ENCODE data around the gene ANO7. TPM values are rescaled to one million over a fixed set of nuclear protein-coding genes. Genes with fewer than 3 reads are reported as not detected.

ANO7 gene
- total RNA-seq, 1 experiment from 2014 or later = 0.84 TPM

- no peaks in the 10 kb centered on the region for H3K79me2 ChIP-seq (ENCODE audit: insufficient read depth, low read length)
- no peak overlapping the region for H2AFZ ChIP-seq (ENCODE audit: low read depth, low read length, poor library complexity, severe bottlenecking)
- no peak overlapping the region for H3K27ac ChIP-seq (ENCODE audit: low read depth, low read length)
- H3K9ac ChIP-seq (ENCODE audit: low read length) = no peak overlapping the region
- no peaks in the 10 kb centered on the region for H3K9me3 ChIP-seq (ENCODE audit: control insufficient read depth in 1 of 2, insufficient read depth in 1 of 2, low read depth in 1 of 2, low read length in 2 of 2)
- no peak for DNase-seq (ENCODE audit: low read depth, low spot score)
- ChIA-PET CTCF (no interaction called here), POLR2A (no interaction called here), RAD21 (ENCODE audit: low non-redundant PET in 1 of 2, low total read pairs in 2 of 2, uncharacterized antibody in 2 of 2, unreplicated experiment in 2 of 2) (no interaction called here)
- no peaks in the 10 kb centered on the region for H3K36me3 ChIP-seq (ENCODE audit: control insufficient read depth in 1 of 2, insufficient read depth in 2 of 2, low read length in 2 of 2)
- no TSS peak for BruUV-seq (replicated peaks)
- H3K4me3 ChIP-seq (replicated peaks in 1 of 2; ENCODE audit: low read depth in 1 of 2, low read length in 2 of 2) = no peak overlapping the region
- intact Hi-C loops (cut with micrococcal nuclease) = no loop called here
- no peaks in the 10 kb centered on the region for H3K4me1 ChIP-seq (ENCODE audit: control insufficient read depth in 1 of 2, insufficient read depth in 2 of 2, low read length in 2 of 2)
- no peak for TF ChIP-seq SIN3A (IDR thresholded peaks at IDR 0.05; ENCODE audit: low read depth)
- no peak for TF ChIP-seq RAD21 (IDR thresholded peaks at IDR 0.05; ENCODE audit: low read depth)
- TF ChIP-seq SRF (IDR thresholded peaks at IDR 0.05; ENCODE audit: low read depth) = no peak
- TF ChIP-seq REST (IDR thresholded peaks at IDR 0.05; ENCODE audit: low read depth) = no peak
- TF ChIP-seq ZBTB33 (IDR thresholded peaks at IDR 0.05; ENCODE audit: extremely low read depth, insufficient replicate concordance, low read length) = no peak
- no peak for TF ChIP-seq POLR2A (IDR thresholded peaks at IDR 0.05; ENCODE audit: borderline replicate concordance, extremely low read depth, insufficient read depth, insufficient read length)
- no peak for TF ChIP-seq ZNF274 (IDR thresholded peaks at IDR 0.05; ENCODE audit: low read depth, low read length)
- no peak for TF ChIP-seq JUND (IDR thresholded peaks at IDR 0.05)
- no peak for TF ChIP-seq ELF1 (IDR thresholded peaks at IDR 0.05; ENCODE audit: borderline replicate concordance, low read depth)
- no peak for TF ChIP-seq POLR2AphosphoS5 (IDR thresholded peaks at IDR 0.05; ENCODE audit: low read depth, low read length)
- no peak for TF ChIP-seq CBX3 (IDR thresholded peaks at IDR 0.05; ENCODE audit: low read depth)
- TF ChIP-seq EZH2 (IDR thresholded peaks at IDR 0.05) = no peak
- TF ChIP-seq FOSL1 (IDR thresholded peaks at IDR 0.05; ENCODE audit: low read depth) = no peak
- TF ChIP-seq YY1 (IDR thresholded peaks at IDR 0.05; ENCODE audit: extremely low read depth, insufficient replicate concordance, low read depth, low read length) = no peak
- no peak for TF ChIP-seq ATF3 (IDR thresholded peaks at IDR 0.05)
- TF ChIP-seq EGR1 (IDR thresholded peaks at IDR 0.05; ENCODE audit: low read depth) = no peak
- no peak for TF ChIP-seq EZH2phosphoT487 (IDR thresholded peaks at IDR 0.05; ENCODE audit: borderline replicate concordance)
- TF ChIP-seq CEBPB (IDR thresholded peaks at IDR 0.05; ENCODE audit: low read depth) = no peak
- TF ChIP-seq ZFX (IDR thresholded peaks at IDR 0.05) = no peak
- H3K27me3 ChIP-seq (ENCODE audit: insufficient read depth, low read length) = no peaks in the 10 kb centered on the region
- ATAC-seq = no peak
- no peaks in the 10 kb centered on the region for H3K9me2 ChIP-seq (ENCODE audit: insufficient read depth)
- H4K20me1 ChIP-seq (ENCODE audit: insufficient read depth) = no peaks in the 10 kb centered on the region
- H3K4me2 ChIP-seq (ENCODE audit: low read length) = no peak overlapping the region
These were observed 19.2 kb downstream of the ANO7 start for GRCh38 chr2:241207641-241208040.
